A204.1 (cell line): Measurements from ENCODE around the gene GRIP1.

Experiments
- FAIRE-seq: peaks from 2 replicates; lab custom pipeline; 2012; peaks lifted over from hg19 to GRCh38; lab: Jason Lieb, UNC

Gene GRIP1

GRCh38 chr12:66640691-66641460 is 38.0 kb downstream of the GRIP1 start:
- no peak for FAIRE-seq

- no peak for FAIRE-seq
Measured at GRCh38 chr12:66638666-66639065, 40.2 kb downstream of the GRIP1 start.

GRCh38 chr12:66637699-66638301 is 41.1 kb downstream of the GRIP1 start:
- no peak for FAIRE-seq

GRCh38 chr12:66636771-66637170 is 42.1 kb downstream of the GRIP1 start:
- no peak for FAIRE-seq

GRCh38 chr12:66633676-66634075 is 45.2 kb downstream of the GRIP1 start:
- FAIRE-seq: no peak

GRCh38 chr12:66629138-66629870 is 49.6 kb downstream of the GRIP1 start:
- FAIRE-seq: no peak

- FAIRE-seq: no peak
Measured at GRCh38 chr12:66627988-66628317, 50.9 kb downstream of the GRIP1 start.

- no peak for FAIRE-seq
Measured at GRCh38 chr12:66627270-66627987, 51.4 kb downstream of the GRIP1 start.

- no peak for FAIRE-seq
Measured at GRCh38 chr12:66624806-66625205, 54.1 kb downstream of the GRIP1 start.

- no peak for FAIRE-seq
Measured at GRCh38 chr12:66623455-66623854, 55.4 kb downstream of the GRIP1 start.

- FAIRE-seq: no peak
Measured at GRCh38 chr12:66620688-66621087, 58.2 kb downstream of the GRIP1 start.

- no peak for FAIRE-seq
Measured at GRCh38 chr12:66620026-66620425, 58.9 kb downstream of the GRIP1 start.

GRCh38 chr12:66617991-66618390 is 60.9 kb downstream of the GRIP1 start:
- FAIRE-seq: no peak

- FAIRE-seq: no peak
Measured at GRCh38 chr12:66612090-66612775, 66.6 kb downstream of the GRIP1 start.

GRCh38 chr12:66607147-66607546 is 71.7 kb downstream of the GRIP1 start:
- FAIRE-seq: no peak

- no peak for FAIRE-seq
Measured at GRCh38 chr12:66605293-66605692, 73.6 kb downstream of the GRIP1 start.

- no peak for FAIRE-seq
Measured at GRCh38 chr12:66603981-66604479, 74.8 kb downstream of the GRIP1 start.

- no peak for FAIRE-seq
Measured at GRCh38 chr12:66603461-66603860, 75.4 kb downstream of the GRIP1 start.

- FAIRE-seq: no peak
Measured at GRCh38 chr12:66602483-66603143, 76.3 kb downstream of the GRIP1 start.

GRCh38 chr12:66600903-66601302 is 78.0 kb downstream of the GRIP1 start:
- no peak for FAIRE-seq

GRCh38 chr12:66599816-66600215 is 79.1 kb downstream of the GRIP1 start:
- no peak for FAIRE-seq
